ENCODE data around the gene FAM222B. TPM values are rescaled to one million over a fixed set of nuclear protein-coding genes. Genes with fewer than 3 reads are reported as not detected.

Gene FAM222B
- polyA plus RNA-seq, 3 donors: 4.9 to 9.2 (median 5.6) TPM

DNA sequence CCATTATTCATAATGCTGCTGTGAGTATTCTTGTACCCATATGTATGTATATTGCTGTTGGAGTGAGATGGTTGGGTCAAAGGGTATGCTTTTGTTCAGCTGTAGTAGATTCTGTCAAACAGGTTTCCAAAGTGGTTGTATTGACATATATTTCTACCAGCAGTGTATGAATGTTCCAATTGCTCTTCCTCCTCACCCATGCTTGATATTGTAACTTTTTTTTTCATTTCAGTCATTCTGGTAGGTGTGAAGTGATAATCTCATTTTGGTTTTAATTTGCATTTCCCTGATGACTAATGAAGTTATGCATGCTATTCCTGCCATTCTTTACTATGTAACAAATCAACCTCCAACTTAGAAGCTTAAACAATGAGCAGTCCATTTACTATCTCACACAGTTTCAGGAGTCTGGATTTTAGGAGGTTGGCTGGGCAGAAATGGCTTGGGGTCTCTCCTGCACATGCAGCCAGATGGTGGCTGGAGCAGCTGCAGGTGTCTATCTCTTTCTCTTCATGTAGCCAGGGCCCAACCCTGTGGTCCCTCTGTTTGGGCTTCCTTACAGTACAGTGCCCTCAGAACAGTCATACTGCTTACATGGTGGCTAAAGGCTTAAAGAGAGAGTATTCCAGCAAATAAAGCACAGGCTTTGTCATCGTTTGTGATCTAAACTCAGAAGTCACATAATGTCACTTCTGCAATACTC is 33.4 kb upstream of the FAM222B start:
- H3K27ac ChIP-seq (ENCODE audit: low read depth, low read length): no peak overlapping the region
- 48 to 69% (median 52%) methylated on average over 1 of the region's 1 CpG for WGBS, 3 donors

DNA sequence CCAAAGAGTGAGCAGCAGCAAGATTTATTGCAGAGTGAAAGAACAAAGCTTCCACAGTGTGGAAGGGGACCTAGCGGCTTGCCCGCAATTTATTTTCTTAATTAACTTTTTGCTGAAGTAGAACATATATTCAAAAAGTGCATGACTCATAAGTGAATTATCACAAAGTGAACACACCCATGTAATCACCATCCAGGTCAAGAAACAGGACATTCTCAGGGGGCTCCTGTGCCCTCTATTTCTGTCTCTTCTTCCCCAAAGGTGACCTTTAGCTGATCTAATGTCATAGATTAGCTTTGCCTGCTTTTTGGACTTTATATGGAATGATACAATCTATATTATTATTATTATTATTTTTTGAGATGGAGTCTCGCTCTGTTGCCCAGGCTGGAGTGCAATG is 32.2 kb upstream of the FAM222B start:
- H3K27ac ChIP-seq (ENCODE audit: low read depth, low read length): no peak overlapping the region
- 79 to 94% (median 87%) methylated on average over 3 of the region's 3 CpGs for WGBS, 3 donors

DNA sequence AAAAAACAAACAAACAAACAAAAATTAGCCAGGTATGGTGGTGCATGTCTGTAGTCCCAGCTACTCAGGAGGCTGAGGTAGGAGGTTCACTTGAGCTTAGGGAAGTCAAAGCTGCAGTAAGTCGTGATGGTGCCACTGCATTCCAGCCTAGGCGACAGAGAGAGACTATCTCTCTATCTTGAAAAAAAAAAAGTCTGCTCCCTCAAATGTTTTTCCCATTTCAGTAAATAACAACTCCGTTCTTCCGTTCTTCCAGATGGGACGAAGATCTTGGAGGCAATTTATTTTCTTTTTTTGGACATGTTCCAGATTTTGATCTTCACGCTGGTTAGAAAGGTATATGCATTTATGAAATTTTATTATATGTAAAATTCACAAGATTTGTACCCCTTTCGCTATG is 31.2 kb upstream of the FAM222B start:
- no peak overlapping the region for H3K27ac ChIP-seq (ENCODE audit: low read depth, low read length)
- 89 to 93% (median 91%) methylated on average over 7 of the region's 7 CpGs for WGBS, 3 donors

DNA sequence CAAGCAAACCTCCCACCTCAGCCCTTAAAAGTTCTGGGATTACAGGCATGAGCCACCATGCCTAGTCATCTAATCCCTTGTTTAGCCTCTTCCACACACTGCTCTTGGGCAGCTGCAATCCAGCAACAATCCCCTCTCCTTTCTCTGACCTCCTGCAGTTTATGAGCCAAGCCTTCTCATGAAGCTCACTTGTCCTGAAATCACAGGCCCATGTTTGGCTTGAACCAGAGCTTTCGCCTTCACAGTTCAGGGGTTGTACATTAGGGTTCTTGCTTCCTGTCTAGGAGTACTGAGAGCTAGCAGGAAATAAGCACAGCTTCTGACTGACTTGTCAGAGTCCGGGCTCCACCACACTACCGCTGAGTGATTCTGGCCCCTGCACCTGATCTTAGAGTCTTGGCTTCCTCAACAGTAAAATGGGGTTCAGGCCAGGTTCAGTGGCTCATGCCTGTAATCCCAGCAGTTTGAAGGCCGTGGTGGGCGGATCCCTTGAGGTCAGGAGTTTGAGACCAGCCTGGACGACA is 28.5 kb upstream of the FAM222B start:
- no peak overlapping the region for H3K27ac ChIP-seq (ENCODE audit: low read depth, low read length)
- 72 to 86% (median 72%) methylated on average over 6 of the region's 6 CpGs for WGBS, 3 donors

DNA sequence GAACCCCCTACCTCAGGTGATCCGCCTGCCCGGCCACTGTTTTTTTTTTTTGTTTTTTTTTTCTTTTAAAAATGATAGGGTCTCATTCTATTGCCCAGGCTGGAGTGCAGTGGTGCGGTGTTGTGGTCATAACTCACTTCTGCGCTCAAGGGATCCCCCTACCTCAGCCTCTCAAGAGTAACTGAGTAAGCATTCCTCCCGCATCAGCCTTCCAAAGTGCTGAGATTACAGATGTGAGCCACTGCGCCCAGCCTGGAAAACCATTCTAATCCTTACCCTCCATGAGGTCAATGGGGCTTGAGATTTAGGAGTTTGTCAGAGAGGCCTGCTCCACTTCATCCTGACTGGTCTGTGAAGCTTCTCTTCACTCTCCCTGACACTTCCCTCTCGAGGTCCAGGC is 24.7 kb upstream of the FAM222B start:
- H3K27ac ChIP-seq (ENCODE audit: low read depth, low read length): no peak overlapping the region
- 86 to 89% (median 86%) methylated on average over 7 of the region's 7 CpGs for WGBS, 3 donors

DNA sequence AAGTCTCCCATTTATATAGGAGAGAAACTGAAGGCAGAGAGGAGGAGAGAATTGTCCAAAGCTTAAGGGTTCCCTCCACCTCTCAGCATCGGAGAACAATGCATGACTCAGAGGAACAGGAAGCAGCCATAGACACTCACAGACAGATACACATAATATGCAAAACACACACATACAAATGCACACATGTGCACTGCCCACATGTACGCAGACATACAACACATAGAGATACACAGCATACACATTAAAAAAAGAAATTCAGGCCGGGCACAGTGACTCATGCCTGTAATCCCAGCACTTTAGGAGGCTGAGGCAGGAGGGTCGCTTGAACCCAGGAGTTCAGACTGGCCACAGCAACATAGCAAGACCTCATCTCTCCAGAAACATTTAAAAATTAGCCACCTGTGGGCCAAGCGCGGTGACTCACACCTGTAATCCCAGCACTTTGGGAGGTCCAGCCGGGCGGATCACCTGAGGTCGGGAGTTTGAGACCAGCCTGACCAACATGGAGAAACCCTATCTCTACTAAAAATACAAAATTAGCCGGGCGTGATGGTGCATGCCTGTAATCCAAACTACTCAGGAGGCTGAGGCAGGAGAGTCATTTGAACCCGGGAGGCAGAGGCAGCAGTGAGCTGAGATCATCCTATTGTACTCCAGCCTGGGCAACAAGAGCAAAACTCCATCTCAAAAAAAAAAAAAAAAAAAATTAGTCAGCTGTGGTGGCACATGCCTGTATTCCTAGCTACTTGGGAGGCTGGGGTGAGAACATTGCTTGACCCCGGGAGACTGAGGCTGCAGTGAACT is 23.6 kb upstream of the FAM222B start:
- 85 to 89% (median 88%) methylated on average over 13 of the region's 13 CpGs for WGBS, 3 donors
- no peak overlapping the region for H3K27ac ChIP-seq (ENCODE audit: low read depth, low read length)

DNA sequence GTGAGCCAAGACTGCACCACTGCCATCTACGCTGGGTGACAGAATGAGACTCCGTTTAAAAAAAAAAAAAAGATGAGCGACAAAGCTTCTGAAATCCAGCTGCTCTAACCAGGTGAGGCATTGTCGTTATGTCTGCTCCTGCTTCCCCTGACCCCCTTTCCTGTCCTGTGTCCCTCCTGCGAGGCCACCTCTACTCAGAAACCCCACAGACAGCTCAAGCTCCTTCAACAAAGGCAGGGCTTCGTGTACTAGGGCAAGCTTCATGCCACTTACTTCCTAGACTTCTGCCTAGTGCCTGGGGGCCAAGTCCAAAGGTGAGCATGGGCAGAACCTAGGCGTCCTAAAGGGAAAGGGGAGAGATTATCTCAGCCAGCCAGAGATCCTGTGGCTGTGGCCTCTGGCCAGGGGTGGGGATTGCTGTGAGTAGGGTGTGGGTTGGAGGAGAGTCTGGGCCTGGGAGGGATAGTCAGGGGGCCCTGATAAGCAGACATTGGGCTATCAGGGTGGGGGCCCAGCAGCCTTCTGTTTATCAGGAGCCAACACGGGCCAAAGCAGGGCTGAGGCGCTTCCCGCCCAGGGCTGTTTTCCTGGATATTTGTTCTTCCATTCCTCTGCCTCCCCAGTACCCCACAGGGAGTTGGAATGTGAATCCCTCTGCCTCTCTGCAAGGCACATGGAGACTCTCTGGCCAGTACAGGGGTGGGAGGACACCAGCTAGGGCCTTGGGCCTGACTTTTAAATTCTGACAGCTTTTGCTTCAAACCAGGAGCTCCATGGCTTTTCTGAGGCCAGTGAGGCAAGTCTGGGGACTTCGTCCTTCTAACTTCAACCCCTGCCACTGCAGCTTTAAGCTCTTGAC is 22.6 kb upstream of the FAM222B start:
- no peak overlapping the region for H3K27ac ChIP-seq (ENCODE audit: low read depth, low read length)
- WGBS, 3 donors: 74 to 83% (median 75%) methylated on average over 11 of the region's 11 CpGs

DNA sequence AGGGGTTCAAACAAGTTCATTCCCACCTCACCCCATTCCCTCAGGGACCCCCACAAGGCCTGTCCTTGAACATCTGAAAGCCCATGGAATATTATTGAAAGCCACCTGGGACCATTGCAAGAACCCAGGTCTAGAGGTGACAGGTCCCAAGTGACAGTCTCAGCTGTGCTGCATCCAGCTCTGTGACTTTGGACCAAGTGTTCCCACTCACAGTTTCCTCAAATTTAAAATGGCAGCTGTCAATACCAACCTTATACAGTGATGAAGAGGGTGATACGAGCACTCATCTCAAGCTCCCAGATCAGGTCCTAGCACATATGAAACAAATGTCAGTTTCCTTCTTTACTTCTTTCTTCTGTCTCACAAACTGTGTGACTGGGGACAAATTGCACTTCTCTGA is 21.4 kb upstream of the FAM222B start:
- 89 to 97% (median 93%) methylated on average over 1 of the region's 1 CpG for WGBS, 3 donors
- H3K27ac ChIP-seq (ENCODE audit: low read depth, low read length): no peak overlapping the region

DNA sequence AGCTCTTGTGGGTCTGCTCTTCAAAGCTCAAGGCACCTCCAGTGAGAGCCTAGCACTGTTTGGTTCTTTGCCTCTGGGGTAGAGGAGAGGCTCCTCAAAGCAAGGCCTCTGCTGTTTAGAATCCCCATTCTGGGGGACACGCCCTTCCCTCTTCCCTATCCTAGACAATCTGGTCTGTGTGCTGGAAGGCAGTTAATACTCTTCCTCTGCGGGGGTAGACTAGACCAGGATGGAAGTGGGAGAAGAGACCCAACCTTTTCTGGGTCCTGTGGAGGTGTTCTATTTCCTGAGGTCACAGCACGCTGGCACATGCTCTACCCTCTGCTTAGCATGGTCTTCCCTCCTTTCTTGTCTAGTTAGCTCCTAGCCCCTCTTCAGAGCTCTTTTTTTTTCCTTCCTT is 20.0 kb upstream of the FAM222B start:
- 89 to 96% (median 90%) methylated on average over 3 of the region's 3 CpGs for WGBS, 3 donors
- no peak overlapping the region for H3K27ac ChIP-seq (ENCODE audit: low read depth, low read length)

DNA sequence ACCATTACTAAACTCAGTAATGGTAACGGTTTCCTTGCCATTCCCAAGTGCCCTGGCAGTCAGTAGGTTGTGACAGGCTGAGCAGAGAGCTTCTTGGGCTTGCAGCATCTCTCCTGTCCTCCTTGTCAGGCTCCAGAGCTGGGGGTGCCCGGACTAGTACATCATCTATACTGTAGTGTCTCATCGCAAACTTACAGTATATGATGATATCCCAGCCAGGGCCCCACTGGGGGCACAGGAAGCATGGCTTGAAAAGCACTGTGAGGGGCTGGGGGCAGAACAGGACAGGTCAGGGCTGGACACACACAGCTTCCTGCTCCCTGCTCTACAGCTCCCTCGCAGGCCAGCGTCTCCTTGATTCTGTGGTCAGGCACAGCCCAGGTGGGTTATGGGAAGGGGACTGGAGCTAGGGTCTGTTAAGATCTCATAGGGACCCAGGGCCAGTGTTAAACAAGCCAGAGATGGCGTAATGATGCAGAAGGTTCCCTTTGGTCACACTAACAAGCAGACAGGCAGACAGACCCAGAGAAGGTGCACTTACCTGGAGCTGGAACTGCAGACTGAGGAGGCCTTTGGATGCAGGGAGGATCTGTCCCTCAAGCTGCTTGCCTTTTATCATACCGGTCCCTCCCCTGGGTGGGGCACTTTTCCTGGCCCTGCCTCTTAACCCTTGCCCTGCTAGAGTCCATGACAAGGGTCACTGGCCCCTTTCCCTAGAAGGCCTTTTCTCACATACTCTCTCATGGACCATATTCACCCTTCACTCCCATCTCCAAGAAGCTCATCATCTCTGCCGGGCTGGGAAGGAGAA is 19.0 kb upstream of the FAM222B start:
- no peak overlapping the region for H3K27ac ChIP-seq (ENCODE audit: low read depth, low read length)
- 65 to 73% (median 68%) methylated on average over 8 of the region's 8 CpGs for WGBS, 3 donors

DNA sequence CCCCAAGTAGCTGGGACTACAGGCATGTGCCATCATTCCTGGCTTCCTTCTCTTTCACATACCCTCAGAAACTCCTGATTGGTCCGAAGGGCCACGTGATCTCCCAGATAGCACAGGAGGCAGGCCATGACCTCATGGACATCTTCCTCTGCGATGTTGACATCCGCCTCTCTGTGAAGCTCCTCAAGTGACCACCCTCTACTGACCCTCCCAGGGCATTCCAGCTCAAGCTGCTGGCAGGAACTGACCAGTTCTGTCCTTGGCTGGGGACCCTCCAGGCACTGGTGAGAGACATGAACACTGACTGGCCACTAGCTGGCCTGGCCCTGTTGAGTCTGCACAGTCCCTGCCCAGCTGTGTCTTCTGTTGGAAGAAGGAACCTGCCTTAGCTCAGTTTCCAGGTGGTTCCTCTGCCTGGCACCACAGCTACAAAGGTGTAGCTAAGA is 17.8 kb upstream of the FAM222B start:
- WGBS, 3 donors: 83 to 94% (median 88%) methylated on average over 4 of the region's 4 CpGs

DNA sequence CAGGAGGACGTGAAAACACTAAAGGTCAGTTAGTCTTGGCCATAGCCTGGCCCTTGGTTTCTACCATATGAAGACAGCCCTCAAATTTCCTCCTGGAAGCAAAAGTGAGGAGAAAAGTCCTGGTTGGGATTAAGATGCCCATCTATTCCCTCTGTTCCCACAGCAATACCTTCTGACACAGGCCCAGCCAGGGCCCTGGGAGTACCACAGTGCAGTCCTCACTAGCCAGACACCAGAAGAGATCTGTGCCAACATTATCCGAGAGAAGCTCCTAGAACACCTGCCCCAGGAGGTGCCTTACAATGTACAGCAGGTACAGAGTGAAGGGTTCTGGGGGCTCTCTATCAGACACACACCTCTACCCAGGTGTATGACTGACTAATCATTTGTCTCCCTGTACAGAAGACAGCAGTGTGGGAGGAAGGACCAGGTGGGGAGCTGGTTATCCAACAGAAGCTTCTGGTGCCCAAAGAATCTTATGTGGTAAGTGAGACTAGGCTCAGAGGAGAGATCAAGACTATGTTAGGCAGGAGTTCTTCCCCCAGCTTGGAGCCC is 16.3 kb upstream of the FAM222B start:
- WGBS, 3 donors: 49 to 58% (median 50%) methylated on average over 2 of the region's 2 CpGs
- no peak overlapping the region for H3K27ac ChIP-seq (ENCODE audit: low read depth, low read length)

More for the DNA sequence above, 17.8 kb upstream of the FAM222B start:
- H3K27ac ChIP-seq (ENCODE audit: low read depth, low read length): no peak overlapping the region

DNA sequence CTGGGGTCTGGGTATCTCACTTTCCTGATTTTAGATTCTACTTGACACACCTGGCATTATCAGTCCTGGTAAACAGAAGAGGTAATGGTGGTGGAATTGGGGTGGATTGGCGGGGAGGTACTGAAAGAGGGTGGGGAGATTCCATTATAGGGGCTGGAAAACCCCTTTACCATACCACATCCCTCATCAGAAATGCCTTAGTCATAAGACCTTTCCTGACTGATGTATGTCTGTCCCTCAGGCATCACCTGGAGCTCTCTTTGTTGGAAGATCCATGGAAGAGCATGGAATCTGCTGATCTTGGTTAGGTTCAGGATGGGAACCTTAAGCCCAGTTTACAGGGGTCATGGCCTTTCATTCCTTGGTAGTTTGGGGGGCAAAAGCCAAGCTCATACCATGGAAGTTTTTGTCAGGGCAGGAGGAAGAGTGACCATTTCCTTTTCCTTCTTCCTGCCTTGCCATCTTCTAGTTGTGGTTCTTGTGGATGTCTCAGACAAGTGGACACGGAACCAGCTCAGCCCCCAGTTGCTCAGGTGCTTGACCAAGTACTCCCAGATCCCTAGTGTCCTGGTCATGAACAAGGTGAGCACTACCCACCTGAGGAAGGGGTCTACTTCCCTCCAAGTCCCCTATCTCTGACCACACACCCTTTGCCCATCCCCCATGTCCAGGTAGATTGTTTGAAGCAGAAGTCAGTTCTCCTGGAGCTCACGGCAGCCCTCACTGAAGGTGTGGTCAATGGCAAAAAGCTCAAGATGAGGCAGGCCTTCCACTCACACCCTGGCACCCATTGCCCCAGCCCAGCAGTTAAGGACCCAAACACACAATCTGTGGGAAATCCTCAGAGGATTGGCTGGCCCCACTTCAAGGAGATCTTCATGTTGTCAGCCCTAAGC is 15.6 kb upstream of the FAM222B start:
- no peak overlapping the region for H3K27ac ChIP-seq (ENCODE audit: low read depth, low read length)
- 90 to 91% (median 91%) methylated on average over 3 of the region's 3 CpGs for WGBS, 3 donors

DNA sequence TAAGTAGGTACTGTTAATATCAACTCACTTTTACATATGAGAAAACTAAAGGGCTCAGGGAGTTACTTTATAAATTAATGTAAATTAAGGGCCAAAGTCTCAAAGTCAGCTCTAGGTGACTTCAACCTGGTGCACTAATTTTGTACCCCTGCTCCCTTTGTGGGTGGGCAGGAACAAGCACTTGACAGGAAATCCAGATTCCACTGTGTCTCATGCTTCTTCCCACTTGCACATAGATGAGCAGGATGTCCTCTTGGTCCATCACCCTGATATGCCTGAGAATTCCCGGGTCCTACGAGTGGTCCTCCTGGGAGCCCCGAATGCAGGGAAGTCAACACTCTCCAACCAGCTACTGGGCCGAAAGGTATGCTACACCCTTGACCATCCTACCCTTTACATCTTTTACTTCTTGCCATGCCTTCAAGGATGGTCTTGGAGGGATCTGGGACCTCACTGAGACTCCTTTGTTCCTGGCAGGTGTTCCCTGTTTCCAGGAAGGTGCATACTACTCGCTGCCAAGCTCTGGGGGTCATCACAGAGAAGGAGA is 13.5 kb upstream of the FAM222B start:
- H3K27ac ChIP-seq (ENCODE audit: low read depth, low read length): no peak overlapping the region
- 88 to 93% (median 89%) methylated on average over 5 of the region's 5 CpGs for WGBS, 3 donors

DNA sequence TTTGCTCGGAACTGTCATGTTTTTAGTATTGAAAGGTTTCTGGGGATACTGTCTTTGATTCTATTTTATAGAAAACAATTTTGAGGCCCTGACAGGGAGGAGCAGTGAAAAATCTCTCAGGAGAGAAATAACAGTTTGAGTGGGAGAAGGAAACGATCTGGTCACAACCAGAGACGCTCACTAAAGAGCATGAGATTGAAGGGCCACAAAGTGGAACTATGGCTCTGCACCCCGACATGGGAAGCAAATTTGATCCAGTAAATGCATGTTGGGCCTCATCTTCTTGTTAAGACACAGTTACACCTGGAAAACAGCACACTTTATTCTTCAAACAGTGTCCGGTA is 12.7 kb upstream of the FAM222B start:
- 14 to 17% (median 14%) methylated on average over 5 of the region's 5 CpGs for WGBS, 3 donors
- peak overlapping the region; percentile 2 for H3K27ac ChIP-seq (ENCODE audit: low read depth, low read length)

DNA sequence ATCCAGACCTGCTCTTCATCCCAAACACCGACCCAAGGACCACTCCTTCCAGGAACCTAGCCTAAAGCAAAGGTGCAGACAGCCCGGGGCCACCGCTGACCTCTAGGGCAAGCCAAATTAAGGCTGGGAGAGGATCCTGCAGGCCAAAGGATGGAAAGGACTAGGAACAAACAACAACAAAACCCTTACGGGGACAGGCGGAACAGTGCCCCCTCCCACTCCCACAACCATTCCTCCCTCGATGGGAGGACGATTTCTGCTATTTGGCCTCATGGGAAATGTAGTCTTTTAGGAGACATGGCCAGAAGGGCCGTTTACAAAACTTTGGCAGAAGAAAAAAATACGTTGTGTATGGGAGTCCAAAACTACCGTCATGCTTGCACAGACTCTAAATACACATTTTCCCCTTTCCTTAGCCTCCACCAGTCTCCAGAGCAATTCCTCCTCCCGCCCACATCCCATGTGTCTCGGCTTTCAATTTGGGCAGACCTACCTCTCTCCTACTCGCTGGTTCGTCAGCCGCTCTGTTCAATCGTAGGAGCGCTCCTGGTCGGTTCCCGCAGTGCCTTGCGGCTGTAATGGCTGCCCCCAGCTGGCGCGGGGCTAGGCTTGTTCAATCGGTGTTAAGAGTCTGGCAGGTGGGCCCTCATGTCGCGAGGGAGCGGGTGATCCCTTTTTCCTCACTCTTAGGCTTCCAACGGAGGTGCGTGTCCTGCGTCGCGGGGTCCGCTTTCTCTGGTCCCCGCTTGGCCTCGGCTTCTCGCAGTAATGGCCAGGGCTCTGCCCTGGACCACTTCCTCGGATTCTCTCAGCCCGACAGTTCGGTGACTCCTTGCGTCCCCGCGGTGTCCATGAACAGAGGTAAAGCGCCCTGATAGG is 12.1 kb upstream of the FAM222B start, which contains the start of gene ERAL1:
TSS of gene ERAL1 (plus strand) at position 560 of the 879 bp plus-strand sequence. CDS start at position 579, 19 bp downstream.
- WGBS, 3 donors: 0 to 1% (median 1%) methylated on average over 42 of the region's 42 CpGs
- peak within 1 kb of the TSS; percentile 2 for H3K27ac ChIP-seq (ENCODE audit: low read depth, low read length)
